Neural cell (in vitro differentiated cells): ENCODE results near the gene ADGRF1. TPM values are rescaled to one million over a fixed set of nuclear protein-coding genes. Genes with fewer than 3 reads are reported as not detected.

Experiments used
- H2AFZ ChIP-seq: fragments of 200-600, 300-800 bp; sonication (generic), shearing (Covaris generic); 2 replicates; pipeline ENCODE4 v1.6.0; 2014; ENCODE audit warnings: low read depth, mild to moderate bottlenecking, antibody characterized with exemption, low read length, moderate library complexity
- H3F3A ChIP-seq: fragments of 200-600 bp; shearing (Covaris generic); 2 replicates; pipeline ENCODE4 v1.6.1; 2016; ENCODE audit warnings: mild to moderate bottlenecking, moderate library complexity, mixed read lengths, antibody characterized with exemption, low read length; ENCODE audit not compliant: insufficient read depth, poor library complexity, severe bottlenecking
- H3K27ac ChIP-seq: fragments of 200-600, 300-800 bp; sonication (generic), shearing (Covaris generic); 2 replicates; pipeline ENCODE4 v1.5.1; 2014; ENCODE audit warnings: mild to moderate bottlenecking, low read length, moderate library complexity
- H3K27me3 ChIP-seq: fragments of 300-800, 200-600 bp; sonication (generic), shearing (Covaris generic); 2 replicates; pipeline ENCODE4 v1.6.0; 2014; ENCODE audit warnings: mild to moderate bottlenecking, low read depth, low read length, moderate library complexity; ENCODE audit not compliant: insufficient read depth
- H3K36me3 ChIP-seq: fragments of 300-800, 200-600 bp; sonication (generic), shearing (Covaris generic); 2 replicates; pipeline ENCODE4 v1.5.1; 2014; ENCODE audit warnings: mild to moderate bottlenecking, antibody characterized with exemption, low read length, moderate library complexity; ENCODE audit not compliant: insufficient read depth
- H3K4me2 ChIP-seq: fragments of 300-800, 200-600 bp; sonication (generic), shearing (Covaris generic); 2 replicates; pipeline ENCODE4 v1.6.0; 2014; ENCODE audit warnings: mild to moderate bottlenecking, low read length
- H3K4me3 ChIP-seq: fragments of 300-800, 200-600 bp; sonication (generic), shearing (Covaris generic); 2 replicates; pipeline ENCODE4 v1.5.1; 2014; ENCODE audit warnings: mild to moderate bottlenecking, low read length, moderate library complexity
- H3K79me2 ChIP-seq: fragments of 200-600 bp; shearing (Covaris generic); replicated peaks from 2 replicates; pipeline ENCODE4 v1.6.0; 2014; ENCODE audit warnings: mild to moderate bottlenecking, low read length, moderate library complexity; ENCODE audit not compliant: insufficient read depth
- H3K9ac ChIP-seq: fragments of 300-800, 200-600 bp; sonication (generic), shearing (Covaris generic); 2 replicates; pipeline ENCODE4 v1.6.1; 2016; ENCODE audit warnings: mild to moderate bottlenecking, low read length, mixed read lengths
- H3K9me2 ChIP-seq: fragments of 200-600 bp; shearing (Covaris generic); 2 replicates; pipeline ENCODE4 v1.6.1; 2016; ENCODE audit warnings: mild to moderate bottlenecking, low read length, mixed read lengths; ENCODE audit not compliant: insufficient read depth
- H3K9me3 ChIP-seq: fragments of 200-600, 300-800 bp; sonication (generic), shearing (Covaris generic); 2 replicates; pipeline ENCODE4 v1.6.1; 2016; ENCODE audit warnings: mild to moderate bottlenecking, mixed run types, low read length, moderate library complexity, mixed read lengths
- H4K20me1 ChIP-seq: fragments of 200-600 bp; shearing (Covaris generic); 2 replicates; pipeline ENCODE4 v1.6.1; 2016; ENCODE audit warnings: mild to moderate bottlenecking, mixed run types; ENCODE audit not compliant: insufficient read depth
- EP300 ChIP-seq: fragments of 450-650 bp; conservative IDR thresholded peaks from 2 replicates; pipeline ENCODE4 v1.6.1; 2014; ENCODE audit warnings: antibody characterized with exemption, mild to moderate bottlenecking, moderate library complexity; ENCODE audit not compliant: poor library complexity, severe bottlenecking
- EZH2 ChIP-seq: fragments of 200-600, 300-800 bp; shearing (Covaris generic), sonication (generic); IDR thresholded peaks from 2 replicates; pipeline ENCODE4 v1.6.1; 2014; ENCODE audit warnings: antibody characterized with exemption, low read length, borderline replicate concordance, mild to moderate bottlenecking; ENCODE audit not compliant: insufficient read depth, poor library complexity, severe bottlenecking
- MXI1 ChIP-seq: fragments of 450-650 bp; conservative IDR thresholded peaks from 2 replicates; pipeline ENCODE4 v1.6.1; 2014; ENCODE audit warnings: antibody characterized with exemption, mild to moderate bottlenecking; ENCODE audit not compliant: poor library complexity, severe bottlenecking
- POLR2AphosphoS5 ChIP-seq: IDR thresholded peaks from 2 replicates; pipeline ENCODE4 v1.6.1; 2012
- RAD21 ChIP-seq: fragments of 450-650 bp; conservative IDR thresholded peaks from 2 replicates; pipeline ENCODE4 v1.6.1; 2014; ENCODE audit warnings: antibody characterized with exemption, mild to moderate bottlenecking, moderate library complexity
- SMC3 ChIP-seq: fragments of 450-650 bp; conservative IDR thresholded peaks from 2 replicates; pipeline ENCODE4 v1.6.1; 2014; ENCODE audit warnings: antibody characterized with exemption, mild to moderate bottlenecking, moderate library complexity; ENCODE audit not compliant: poor library complexity
- TAF1 ChIP-seq: IDR thresholded peaks from 2 replicates; pipeline ENCODE4 v1.6.1; 2012; ENCODE audit warnings: low read depth
- polyA plus RNA-seq: library from polyadenylated mRNA; depleted of rRNA; stranded (reverse); fragments of >200 nt; gene quantifications from 2 replicates; pipeline ENCODE4 v1.2.3, GENCODE V29; 2014
- TF ChIP-seq, protein P1 (sequence below): fragments of 450-650 bp; IDR thresholded peaks from 2 replicates; pipeline ENCODE4 v1.5.1; 2014; ENCODE audit warnings: antibody characterized with exemption, mild to moderate bottlenecking, moderate library complexity; ENCODE audit not compliant: poor library complexity, severe bottlenecking
- TF ChIP-seq, protein P2 (sequence below): IDR thresholded peaks from 2 replicates; pipeline ENCODE4 v1.6.1; 2012; ENCODE audit warnings: borderline replicate concordance

Gene ADGRF1
- polyA plus RNA-seq, 1 donor from 2014 or later = not detected

DNA sequence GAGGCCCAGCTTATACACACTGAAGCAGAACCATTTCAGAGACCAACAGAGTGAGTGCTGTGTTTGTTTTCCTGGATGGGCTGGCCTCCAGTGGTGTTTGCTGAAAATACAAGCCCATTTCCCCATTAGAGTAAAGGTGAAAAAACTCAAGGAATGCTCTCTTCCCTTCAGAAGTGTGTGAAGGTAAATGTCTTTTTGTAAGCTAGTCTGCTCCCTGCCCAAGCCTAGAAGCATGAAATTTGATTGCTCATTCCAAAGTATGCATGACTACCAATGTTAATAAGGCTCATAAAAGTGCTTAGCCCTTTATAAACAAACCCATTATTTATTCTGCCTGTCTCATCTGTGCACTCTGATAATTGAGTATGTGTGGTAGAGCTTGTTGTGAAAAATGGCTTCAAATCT lies 59.1 kb downstream of the ADGRF1 start:
- H3K27me3 ChIP-seq = no peaks in the 10 kb centered on the region
- no peak overlapping the region for H3K4me2 ChIP-seq
- H3K27ac ChIP-seq = no peak overlapping the region
- no peaks in the 10 kb centered on the region for H3F3A ChIP-seq
- H3K9ac ChIP-seq = no peak overlapping the region
- TF ChIP-seq RAD21 = no peak
- TF ChIP-seq POLR2AphosphoS5 = no peak
- TF ChIP-seq, protein P1, sequence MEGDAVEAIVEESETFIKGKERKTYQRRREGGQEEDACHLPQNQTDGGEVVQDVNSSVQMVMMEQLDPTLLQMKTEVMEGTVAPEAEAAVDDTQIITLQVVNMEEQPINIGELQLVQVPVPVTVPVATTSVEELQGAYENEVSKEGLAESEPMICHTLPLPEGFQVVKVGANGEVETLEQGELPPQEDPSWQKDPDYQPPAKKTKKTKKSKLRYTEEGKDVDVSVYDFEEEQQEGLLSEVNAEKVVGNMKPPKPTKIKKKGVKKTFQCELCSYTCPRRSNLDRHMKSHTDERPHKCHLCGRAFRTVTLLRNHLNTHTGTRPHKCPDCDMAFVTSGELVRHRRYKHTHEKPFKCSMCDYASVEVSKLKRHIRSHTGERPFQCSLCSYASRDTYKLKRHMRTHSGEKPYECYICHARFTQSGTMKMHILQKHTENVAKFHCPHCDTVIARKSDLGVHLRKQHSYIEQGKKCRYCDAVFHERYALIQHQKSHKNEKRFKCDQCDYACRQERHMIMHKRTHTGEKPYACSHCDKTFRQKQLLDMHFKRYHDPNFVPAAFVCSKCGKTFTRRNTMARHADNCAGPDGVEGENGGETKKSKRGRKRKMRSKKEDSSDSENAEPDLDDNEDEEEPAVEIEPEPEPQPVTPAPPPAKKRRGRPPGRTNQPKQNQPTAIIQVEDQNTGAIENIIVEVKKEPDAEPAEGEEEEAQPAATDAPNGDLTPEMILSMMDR = no peak
- no peak for TF ChIP-seq EP300
- TF ChIP-seq, protein P2, sequence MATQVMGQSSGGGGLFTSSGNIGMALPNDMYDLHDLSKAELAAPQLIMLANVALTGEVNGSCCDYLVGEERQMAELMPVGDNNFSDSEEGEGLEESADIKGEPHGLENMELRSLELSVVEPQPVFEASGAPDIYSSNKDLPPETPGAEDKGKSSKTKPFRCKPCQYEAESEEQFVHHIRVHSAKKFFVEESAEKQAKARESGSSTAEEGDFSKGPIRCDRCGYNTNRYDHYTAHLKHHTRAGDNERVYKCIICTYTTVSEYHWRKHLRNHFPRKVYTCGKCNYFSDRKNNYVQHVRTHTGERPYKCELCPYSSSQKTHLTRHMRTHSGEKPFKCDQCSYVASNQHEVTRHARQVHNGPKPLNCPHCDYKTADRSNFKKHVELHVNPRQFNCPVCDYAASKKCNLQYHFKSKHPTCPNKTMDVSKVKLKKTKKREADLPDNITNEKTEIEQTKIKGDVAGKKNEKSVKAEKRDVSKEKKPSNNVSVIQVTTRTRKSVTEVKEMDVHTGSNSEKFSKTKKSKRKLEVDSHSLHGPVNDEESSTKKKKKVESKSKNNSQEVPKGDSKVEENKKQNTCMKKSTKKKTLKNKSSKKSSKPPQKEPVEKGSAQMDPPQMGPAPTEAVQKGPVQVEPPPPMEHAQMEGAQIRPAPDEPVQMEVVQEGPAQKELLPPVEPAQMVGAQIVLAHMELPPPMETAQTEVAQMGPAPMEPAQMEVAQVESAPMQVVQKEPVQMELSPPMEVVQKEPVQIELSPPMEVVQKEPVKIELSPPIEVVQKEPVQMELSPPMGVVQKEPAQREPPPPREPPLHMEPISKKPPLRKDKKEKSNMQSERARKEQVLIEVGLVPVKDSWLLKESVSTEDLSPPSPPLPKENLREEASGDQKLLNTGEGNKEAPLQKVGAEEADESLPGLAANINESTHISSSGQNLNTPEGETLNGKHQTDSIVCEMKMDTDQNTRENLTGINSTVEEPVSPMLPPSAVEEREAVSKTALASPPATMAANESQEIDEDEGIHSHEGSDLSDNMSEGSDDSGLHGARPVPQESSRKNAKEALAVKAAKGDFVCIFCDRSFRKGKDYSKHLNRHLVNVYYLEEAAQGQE = no peak
- TF ChIP-seq TAF1 = no peak
- no peak for TF ChIP-seq SMC3
- no peak for TF ChIP-seq EZH2
- TF ChIP-seq MXI1 = no peak
- H3K36me3 ChIP-seq = no peaks in the 10 kb centered on the region
- no peaks in the 10 kb centered on the region for H3K9me3 ChIP-seq
- no peaks in the 10 kb centered on the region for H4K20me1 ChIP-seq
- no peak overlapping the region for H3K4me3 ChIP-seq
- H3K79me2 ChIP-seq = no peaks in the 10 kb centered on the region
- H2AFZ ChIP-seq = no peak overlapping the region
- no peaks in the 10 kb centered on the region for H3K9me2 ChIP-seq

DNA sequence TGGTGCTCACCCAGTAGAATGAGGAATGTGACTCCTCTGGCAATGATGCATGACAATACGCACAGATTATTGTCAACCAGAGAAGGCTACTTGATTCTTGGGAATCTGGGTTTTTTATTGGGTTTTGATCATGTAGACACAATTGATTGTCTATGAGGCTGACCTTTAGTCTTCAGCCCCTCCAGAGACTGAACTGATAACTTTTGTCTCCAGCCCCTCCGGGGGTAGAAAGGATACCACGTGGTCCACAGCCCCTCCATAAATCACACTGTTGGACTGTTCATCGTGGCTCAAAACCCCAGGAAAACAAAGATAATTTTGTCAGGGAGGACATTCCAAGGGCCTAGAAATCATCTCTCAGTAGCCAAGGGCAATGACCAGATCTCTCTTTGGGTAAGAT lies 62.9 kb downstream of the ADGRF1 start:
- no peak overlapping the region for H3K9ac ChIP-seq
- H3K9me3 ChIP-seq = no peaks in the 10 kb centered on the region
- H4K20me1 ChIP-seq = no peaks in the 10 kb centered on the region
- H3K27me3 ChIP-seq = no peaks in the 10 kb centered on the region
- TF ChIP-seq RAD21 = no peak
- H3K9me2 ChIP-seq = no peaks in the 10 kb centered on the region
- H3K4me3 ChIP-seq = no peak overlapping the region
- no peak overlapping the region for H3K27ac ChIP-seq
- no peaks in the 10 kb centered on the region for H3K36me3 ChIP-seq
- no peaks in the 10 kb centered on the region for H3K79me2 ChIP-seq
- no peak overlapping the region for H3K4me2 ChIP-seq
- no peaks in the 10 kb centered on the region for H3F3A ChIP-seq
- H2AFZ ChIP-seq = no peak overlapping the region

DNA sequence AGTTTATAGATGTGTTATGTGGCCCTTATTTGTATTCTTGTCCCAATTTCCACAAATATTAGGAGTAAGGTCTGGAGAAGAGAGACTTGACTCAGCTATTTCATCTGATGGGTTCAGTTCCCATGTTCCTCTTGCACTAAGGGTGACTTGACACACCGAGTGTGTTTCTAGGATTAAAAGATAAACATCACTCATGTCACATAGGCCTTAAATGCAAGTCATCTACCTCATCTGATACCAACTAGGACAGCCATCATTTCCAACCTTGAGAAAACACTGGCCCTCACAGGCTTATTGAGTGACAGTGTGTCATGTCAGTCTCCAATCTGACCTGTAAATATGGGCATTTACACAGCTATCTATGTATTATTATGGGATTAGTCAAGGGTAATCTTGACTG lies 67.3 kb downstream of the ADGRF1 start:
- H3K4me3 ChIP-seq = no peak overlapping the region
- H3K27ac ChIP-seq = no peak overlapping the region
- no peak overlapping the region for H3K4me2 ChIP-seq
- H3K9me2 ChIP-seq = no peaks in the 10 kb centered on the region
- H2AFZ ChIP-seq = no peak overlapping the region
- H4K20me1 ChIP-seq = no peaks in the 10 kb centered on the region
- H3F3A ChIP-seq = no peaks in the 10 kb centered on the region
- TF ChIP-seq EZH2 (no peak), SMC3 (no peak)
- TF ChIP-seq, protein P1 = no peak
- no peaks in the 10 kb centered on the region for H3K36me3 ChIP-seq
- H3K27me3 ChIP-seq = no peaks in the 10 kb centered on the region
- H3K9ac ChIP-seq = no peak overlapping the region
- no peaks in the 10 kb centered on the region for H3K79me2 ChIP-seq
- H3K9me3 ChIP-seq = no peaks in the 10 kb centered on the region
